Measurements from ENCODE around the gene ILF3.
A peak's percentile ranks its signal among the peaks of the same experiment; 100 is the strongest.

Gene ILF3

DNA sequence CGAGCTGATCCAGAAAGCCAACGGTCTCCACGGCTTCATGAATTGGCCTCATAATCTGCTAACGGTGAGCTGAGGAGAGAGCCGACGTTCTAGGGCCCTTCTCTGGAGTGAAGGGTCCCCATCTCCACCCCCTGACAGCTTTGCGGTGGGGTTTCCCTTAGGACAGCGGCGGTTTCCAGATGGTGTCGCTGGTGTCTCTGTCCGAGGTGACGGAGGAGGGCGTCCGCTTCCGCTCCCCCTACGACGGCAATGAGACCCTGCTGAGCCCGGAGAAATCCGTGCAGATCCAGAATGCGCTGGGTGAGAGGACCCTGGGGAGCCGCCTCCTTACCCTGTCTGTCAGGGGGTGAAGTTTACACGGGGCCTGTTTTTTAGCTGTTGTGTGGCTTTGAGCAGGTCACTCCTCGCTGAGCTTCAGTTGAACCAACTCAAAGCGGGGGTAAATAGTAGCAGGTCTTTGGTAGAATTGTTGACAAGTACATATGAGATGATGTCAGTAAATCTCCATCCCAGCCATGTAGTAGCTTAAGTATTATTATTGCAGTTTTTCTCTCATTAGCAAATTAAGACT is 47.9 kb downstream of the ILF3 start:
- no peak for DNase-seq

DNA sequence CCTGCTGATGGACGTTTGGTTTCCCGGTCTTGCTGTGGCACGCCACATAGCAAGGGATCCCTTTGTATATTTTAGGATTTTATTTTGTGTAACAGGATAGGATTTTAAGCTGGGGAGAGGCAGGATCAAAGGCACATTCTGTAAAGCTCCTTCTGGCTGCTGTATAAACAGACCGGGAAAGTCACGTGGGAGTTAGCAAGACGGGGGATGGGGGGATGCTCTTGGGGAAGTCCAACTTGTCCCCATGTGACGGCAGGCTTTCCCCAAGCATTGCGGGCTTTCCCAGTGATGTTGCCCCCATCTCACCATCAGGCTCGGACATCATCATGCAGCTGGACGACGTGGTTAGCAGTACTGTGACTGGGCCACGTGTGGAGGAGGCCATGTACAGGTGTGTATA is 52.8 kb downstream of the ILF3 start:
- no peak for DNase-seq

DNA sequence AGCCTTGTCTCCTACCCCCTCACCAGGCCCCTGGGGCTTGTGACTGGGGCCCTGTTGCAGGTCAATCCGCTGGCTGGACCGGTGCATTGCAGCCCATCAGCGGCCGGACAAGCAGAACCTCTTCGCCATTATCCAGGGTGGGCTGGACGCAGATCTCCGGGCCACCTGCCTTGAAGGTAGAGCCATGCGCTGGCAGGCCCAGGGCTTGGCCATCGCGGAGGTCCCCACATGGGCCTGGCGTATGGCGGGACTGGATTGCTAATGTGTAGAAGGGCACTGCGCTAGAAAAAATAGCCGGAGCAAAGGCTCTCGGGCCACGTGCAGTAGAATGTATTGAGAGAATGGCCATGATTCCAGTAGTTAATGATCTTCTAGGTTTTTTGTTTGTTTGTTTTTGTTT is 53.3 kb downstream of the ILF3 start:
- DNase-seq, result no peak

DNA sequence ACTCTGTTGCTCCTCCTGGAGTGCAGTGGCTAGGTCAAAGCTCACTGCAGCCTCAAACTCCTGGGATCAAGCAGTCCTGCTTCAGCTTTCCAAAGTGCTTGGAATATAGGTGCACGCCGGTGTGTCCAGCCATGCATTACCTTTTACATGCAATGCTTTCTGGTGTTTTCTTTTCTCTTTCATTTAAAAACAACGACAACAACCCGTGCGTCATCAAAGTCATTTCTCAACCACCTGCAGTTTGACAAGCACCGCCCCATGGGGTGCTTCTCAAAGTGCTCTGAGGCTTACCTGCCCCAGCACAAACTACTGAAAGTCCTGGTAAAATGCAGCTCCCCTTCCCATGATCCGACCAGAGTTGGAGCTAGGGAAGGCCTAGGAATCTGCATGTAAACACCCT is 54.1 kb downstream of the ILF3 start:
- DNase-seq, result no peak

DNA sequence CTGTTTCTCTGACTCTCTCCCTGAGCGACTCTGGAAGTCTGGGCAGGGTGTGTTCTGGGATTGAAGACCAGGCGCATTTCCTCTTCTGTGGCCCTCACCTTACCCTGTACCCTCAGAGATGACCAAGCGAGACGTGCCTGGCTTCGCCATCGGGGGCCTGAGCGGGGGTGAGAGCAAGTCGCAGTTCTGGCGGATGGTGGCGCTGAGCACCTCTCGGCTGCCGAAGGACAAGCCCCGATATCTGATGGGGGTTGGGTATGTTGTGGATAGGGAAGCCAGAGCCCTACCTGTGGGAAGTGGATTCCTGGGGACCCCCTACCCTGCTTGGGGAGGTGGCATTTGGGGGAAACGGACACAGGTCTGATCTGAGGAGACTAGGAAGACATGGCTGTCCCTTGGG is 57.9 kb downstream of the ILF3 start:
- DNase-seq, result no peak

DNA sequence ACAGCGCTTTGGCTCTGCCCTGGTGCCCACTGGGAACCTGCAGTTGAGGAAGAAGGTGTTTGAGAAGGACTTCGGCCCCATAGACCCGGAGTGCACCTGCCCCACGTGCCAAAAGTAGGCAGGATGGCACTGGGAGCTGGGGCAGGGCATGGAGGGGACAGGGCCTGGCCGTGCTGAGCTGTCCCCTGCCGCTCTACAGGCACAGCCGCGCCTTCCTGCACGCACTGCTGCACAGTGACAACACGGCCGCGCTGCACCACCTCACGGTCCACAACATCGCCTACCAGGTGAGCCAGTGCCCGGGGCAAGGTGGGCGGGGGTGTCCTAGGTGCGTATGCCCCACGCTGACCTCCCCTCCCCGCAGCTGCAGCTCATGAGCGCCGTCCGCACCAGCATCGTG is 58.6 kb downstream of the ILF3 start:
- no peak for DNase-seq

DNA sequence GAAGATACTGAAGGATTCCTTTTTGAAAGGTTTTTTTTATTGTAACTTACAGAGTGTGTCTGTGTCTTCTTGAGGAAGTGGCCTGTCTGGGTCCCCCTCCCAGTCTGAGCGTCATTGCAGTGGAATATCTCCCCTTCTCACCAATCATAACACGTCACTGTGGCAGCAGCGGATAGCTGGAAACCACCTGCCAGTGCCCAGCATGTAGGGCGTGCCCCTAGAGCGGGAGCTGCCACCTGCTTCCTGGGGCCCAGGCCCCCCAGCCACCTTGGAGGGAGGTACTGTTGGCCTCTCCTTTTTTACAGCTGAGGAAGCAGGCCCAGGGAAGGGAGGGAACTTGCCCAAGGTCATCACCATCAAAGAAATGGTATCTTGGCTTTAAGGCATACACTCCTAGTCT is 59.2 kb downstream of the ILF3 start:
- no peak for DNase-seq

DNA sequence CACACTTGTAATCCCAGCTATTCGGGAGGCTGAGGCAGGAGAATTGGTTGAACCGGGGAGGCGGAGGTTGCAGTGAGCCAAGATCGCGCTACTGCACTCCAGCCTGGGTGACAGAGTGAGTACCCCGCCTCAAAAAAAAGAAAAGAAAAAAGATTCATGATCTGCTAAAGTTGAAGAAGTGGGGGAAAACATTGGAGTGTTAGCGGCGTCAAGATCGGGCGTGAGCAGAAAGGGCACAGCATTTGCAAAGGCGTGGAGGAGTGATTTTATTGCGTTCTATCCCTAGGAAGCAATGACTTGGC is 62.9 kb downstream of the ILF3 start:
- no peak for DNase-seq

DNA sequence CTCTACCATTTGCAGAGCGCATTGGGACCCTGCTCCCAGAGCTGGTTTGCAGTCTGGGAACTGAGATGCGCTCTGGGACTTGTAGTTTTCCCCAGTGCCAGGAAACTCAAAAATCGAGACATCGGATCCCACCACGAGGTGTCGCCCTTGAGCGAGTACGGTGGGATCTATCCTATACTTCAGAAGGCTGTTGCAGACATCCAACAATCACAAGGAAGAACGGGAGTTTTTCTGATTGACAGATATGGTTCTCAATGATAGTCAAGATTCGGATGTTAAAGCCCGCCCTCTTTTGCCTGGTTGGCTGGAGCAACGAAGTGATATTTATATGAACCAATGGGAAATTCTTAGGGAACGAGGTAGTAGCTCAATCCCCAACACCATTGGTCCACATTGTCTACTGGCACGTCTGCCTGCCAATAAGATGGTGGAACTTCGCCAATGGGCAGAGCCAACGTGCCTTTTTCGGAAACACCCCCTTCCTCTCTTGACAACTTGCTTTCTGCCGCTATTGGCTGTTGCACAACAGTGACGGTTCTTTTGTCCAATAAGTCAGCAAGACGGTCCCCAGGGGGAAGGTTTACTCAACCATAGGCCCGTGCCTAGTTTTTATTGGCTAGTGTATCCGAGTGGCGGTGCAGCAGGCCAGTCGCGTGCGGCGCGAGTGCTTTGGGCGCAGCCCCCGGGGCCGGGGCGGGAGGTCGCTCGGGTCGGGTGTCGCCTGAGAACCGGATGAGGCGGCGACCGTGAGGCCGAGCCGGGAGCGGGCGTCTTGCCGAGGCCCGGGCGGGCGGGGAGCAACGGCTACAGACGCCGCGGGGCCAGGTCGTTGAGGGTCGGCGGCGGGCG is 63.4 kb downstream of the ILF3 start, which contains the start of gene DNM2:
Gene DNM2 (plus strand): TSS at position 724 of the 849 bp plus-strand sequence. CDS start 164 bp downstream, outside the sequence.
- peak; percentile 100 for DNase-seq

DNA sequence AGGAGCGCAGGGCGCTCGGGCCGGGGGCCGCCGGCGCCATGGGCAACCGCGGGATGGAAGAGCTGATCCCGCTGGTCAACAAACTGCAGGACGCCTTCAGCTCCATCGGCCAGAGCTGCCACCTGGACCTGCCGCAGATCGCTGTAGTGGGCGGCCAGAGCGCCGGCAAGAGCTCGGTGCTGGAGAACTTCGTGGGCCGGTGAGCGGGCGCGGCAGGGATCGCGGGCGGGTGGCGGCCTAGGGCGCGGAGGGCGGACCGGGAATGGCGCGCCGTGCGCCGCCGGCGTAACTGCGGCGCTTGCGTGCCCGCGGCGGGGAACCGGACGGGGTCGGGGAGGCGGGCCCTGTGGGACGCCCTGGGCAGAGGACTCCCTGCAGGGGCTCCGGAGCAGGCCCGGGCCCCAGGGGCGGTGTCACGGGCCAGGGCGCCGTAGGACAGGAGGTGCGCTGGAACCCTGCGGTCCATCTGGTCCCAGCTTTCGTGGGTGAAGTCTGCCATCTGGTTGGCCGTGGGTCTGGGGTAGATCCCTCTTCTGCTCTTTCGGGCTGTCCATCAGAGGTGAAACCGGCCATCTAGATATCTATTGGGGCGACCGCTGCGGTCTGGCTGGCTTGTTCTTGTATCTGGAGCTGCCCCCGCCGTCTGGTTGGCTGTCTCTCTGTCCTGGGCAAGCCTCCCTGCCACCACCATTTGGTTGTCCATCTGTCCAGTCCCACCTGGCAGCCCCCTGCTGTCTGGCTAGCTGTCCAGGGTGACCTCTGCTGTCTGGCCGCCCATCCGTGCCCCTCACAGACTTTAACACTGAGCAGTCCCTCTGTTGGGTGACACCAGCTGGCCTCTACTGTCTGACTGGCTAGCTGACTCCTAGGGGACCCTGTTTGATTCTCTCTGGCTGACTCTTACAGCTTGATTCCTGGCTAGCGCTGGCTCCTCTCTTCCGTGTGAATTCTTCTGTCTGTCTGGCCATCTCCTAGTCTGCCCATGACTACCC is 64.4 kb downstream of the ILF3 start:
- DNase-seq, result no peak

DNA sequence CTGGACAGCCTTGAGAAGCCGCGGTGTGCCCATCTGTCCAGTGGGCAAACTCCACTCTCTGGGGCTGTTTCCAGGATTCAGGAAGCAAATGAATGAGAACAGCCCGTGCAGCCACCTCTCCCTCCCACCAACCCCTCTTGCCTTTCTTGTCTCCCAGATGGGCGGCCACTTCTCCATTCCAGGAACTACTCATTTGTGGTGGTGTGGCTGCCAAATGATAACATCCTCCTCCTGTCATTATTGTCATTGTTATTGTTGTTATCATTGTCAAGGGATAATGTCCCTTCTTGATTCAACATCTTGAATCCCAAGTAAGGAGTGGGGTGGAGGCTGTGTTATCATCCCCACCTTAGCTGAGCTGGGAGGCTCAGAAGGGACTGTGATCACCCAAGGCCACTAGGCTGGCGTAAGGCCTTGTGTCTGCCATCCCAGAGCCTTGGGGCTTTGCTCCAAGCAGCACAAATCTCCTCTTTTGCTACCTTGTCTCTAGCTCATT is 65.4 kb downstream of the ILF3 start:
- no peak for DNase-seq

DNA sequence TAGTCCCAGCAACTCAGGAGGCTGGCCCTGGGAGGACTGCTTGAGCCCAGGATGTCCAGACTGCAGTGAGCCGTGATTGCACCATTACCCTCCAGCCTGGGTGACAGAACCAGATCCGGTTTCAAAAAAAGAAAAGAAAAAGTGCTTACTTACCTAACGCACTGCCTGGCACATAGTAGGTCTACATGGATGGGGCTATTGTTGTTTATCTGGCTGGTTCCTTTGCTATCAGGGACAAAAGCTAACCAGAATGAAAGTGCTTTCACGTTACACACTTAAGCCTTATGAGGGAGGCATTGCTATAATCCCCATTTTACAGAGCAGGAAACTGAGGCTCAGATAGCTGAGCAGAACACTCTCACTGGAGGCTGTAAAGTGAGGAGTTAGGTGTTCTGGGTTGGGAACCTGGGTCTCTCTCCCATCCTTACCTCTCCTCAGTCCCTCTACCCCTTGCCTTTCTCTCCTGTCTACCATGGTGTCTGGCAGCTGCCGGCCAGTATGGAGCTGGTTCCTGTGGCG is 66.5 kb downstream of the ILF3 start:
- DNase-seq, result no peak

DNA sequence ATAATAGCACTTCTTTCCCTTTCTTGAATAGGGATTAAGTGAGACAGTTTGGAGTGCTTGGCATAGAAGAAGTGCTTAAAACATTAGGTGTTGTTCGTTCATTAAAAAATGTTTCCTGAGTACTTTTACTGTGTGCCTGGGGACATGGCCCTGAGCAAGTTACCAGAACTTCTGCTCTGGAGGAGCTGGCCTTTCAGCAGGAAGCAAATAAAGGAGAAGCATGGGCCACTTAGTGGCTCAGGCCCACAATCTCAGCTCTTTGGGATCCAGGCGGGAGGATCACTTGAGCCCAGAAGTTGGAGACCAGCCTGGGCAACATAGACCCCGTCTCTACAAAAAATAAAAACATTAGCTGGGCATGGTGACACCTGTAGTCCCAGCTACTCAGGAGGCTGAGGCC is 69.4 kb downstream of the ILF3 start:
- no peak for DNase-seq

DNA sequence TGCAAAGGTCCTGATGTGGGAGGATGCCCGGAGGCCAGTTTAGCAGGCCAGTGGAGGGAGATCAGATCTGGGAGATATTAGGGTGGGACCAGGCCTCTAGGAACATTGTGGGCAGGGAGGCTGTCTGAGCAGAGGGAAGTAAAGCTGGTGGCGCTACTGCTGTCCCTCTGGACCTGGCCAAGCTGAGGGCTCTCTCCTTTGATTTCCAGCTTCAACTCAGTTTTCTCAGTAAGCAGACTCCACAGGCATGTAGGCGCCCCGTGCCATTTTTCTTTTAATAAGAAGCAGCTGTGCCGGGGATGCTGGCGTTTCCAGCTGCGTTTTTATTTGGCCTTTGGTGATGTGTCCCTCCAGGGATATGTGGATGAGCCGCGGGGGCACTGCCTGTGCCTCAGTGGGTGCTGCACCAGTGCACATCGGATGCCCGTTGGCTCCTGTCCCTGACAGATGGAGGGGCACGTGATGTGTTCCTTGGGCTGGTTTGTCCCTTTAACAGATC is 70.5 kb downstream of the ILF3 start:
- DNase-seq, result peak; percentile 38

DNA sequence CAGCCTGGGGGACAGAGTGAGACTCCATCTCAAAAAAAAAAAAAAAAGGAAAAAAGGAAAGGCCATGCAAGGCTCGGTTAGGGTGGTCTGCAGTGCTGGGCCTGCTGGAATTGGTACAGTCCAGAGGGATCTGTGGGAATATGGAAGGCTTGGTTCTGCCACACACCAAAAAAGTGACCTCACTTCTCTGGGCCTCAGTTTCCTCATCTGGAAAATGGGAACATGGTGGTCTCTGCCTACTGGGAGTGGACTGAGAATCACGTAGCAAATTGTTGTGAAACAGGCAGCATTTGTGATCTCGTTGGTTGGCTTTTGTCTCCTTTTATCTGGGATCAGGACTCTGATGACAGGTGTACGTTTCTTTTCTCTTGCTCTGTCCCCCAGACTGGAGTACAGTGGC is 71.3 kb downstream of the ILF3 start:
- DNase-seq, result no peak

DNA sequence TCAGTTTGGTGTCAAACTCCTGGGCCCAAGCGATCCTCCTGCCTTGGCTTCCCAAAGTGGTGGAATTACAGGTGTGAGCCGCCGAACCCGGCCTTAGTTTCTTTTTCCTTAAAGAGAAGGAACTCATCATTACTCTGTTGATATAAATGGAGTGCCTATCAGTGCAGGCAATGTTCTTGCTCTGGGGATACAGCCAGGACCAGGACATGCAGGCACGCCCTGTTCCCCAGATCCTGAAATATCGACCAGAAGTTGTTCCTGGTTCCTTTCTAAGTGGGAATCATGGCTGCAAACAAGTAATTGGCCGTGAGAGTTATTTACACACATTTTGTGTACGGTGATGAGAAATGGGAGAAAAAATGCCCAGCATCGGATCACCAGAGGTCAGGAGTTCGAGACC is 72.1 kb downstream of the ILF3 start:
- no peak for DNase-seq

DNA sequence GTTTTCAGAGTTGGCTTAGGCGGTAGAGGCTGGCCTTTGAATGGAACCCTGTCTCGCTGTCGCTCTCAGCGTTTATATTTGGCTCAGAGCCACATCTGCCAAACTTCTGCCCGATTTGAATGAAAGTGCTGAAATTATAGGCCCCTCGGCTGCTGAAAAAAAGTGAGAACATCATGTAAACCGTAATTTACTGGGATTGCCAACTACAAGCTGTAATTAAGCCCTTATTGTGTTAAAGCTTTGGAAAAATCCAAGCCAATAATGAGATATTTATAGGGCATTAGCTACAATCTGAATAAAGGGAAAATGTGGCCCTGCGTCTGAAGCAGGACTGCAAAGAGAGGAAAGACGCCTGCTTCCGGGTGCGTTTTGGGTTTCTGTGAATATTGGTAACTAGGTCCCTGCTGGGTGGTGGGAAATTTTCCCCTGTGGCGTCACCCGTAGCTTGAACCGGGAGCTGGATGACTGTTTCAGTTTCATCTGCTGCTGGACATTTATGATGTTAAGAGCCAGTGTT is 73.6 kb downstream of the ILF3 start:
- DNase-seq, result no peak

DNA sequence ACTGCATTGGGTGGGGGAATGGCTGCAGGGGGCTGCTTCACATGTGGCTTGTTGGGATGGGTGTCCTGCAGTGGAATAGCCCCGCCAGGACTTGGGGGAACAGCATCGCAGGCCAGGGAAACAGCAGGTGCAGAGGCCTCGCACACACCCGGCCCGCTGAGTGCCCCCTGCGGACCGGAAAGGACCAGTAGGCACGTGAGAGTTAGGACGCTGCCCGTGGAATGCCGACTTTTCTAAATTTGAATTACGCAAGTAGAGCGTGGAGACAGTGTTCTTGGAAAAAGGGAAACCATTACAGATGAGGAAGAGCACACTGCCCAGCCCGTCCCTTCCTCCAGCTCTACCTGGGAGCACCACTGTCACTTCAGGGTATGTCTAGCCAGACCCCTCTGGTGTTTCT is 75.3 kb downstream of the ILF3 start:
- no peak for DNase-seq

DNA sequence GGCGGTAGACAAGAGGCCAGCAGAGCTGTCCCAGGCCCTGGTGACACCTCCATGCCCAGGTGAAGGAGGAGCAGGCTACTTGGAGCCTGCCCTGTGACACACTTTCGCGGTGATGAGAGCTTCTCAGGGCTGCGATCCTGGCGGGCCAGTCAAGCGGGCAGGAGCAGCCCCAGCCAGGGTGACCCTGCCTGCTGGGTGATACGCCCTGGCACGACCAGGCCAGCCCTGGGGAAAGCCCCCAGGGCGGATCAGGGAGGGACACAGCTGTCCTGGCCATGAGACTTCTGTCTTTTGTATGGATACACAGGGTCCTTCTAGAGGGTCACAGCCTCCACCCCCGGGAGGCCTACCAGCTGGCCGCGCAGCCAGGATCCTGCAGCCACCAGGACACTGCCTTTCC is 76.8 kb downstream of the ILF3 start:
- no peak for DNase-seq

DNA sequence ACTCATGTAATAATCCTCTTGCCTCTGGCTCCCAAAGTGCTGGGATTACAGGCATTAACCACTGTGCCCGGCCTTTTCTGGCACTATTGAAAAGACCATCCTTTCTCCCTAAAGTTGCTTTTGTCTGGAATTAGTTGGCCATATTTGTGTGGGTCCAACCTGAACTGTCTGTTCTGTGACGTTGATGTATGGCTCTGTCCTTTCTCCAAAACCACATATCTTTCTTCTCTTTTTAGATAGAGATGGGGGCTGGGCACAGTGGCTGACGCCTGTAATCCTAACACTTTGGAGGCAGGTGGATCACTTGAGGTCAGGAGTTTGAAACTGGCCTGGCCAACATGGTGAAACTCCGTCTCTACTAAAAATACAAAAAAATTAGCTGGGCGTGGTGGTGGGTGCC is 81.6 kb downstream of the ILF3 start:
- no peak for DNase-seq

DNA sequence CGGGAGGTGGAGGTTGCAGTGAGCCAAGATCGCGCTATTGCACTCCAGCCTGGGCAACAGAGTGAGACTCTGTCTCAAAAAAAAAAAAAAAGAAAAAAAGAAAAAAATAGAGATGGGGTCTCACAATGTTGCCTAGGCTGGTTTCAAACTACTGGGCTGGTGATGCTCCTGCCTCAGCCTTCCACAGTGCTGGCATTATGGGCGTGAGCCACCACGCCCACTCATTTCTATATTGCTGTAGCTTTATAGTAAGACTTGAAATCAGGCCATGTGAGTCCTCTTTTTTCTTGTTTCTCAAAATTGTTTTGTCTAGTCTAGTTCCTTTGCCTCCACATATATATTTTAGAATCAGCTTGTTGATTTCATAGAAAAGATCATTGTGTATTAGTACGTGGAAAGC is 82.0 kb downstream of the ILF3 start:
- DNase-seq, result no peak

DNA sequence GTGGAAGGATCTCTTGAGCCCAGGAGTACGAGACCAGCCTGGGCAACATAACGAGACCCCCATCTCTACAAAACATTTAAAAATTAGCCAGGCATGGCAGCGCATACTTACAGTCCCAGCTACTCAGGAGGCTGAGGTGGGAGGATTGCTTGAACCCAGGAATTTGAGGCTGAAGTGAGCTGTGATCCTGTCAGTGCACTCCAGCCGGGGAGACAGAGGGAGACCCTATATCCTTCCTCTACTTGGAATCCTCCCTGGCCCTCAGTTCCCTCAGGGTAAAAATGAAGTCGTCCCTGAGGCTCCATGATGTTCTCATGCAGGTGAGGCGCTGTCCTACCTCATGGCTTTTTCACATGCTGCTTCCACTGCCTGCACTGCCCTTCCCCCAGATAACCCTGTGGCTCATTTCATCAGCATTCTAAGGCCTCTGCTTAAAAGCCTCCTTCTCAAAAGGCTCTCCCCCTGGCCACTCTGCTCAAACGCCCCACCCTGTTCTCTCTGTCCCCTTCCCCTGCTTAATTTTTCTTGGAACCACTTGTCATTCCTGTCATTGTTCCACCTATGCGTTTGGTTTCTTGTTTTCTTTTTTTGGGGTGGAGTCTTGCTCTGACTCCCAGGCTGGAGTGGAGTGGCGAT is 82.9 kb downstream of the ILF3 start:
- no peak for DNase-seq

All from amniotic stem cell (primary cell).